Measurements from ENCODE around the gene PPP1R11. TPM values are rescaled to one million over a fixed set of nuclear protein-coding genes. Genes with fewer than 3 reads are reported as not detected.

PPP1R11 gene
- total and polyA plus RNA-seq, 2 of the 4 experiments (the other 2 are of a cell fraction): 15.6 to 46.0 TPM

DNA sequence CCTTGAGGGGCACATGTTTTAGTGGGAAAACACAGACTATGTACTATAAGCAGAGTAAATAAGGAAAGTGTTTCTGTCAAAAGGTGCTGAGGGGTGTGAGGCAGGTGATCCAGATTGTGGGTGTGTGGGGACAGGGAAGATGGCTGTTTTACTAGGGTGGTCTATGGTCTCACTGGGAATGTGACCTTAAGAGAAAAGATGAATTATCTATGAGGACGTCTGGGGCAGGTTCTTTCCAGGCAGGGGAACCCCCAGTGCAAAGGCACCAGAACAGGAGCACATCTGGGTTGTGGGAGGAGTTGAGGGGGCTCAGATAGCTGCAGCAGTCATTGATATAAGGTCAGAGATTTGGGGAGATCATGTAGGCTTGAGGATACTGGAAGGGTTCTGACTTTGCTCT lies 24.1 kb upstream of the PPP1R11 start:
- WGBS, 2 experiments (ENCODE audit: extremely low coverage in 2 of 2, insufficient read length in 1 of 2): no CpG with 5 or more reads among the region's 1 CpG
- H4K5ac ChIP-seq (ENCODE audit: low read depth, low read length): no peak overlapping the region
- H3K56ac ChIP-seq (ENCODE audit: extremely low read depth, insufficient read depth, low read length): no peak overlapping the region
- H2BK5ac ChIP-seq (ENCODE audit: low read depth, low read length, poor library complexity, severe bottlenecking): no peak overlapping the region
- H2AFZ ChIP-seq (replicated peaks; ENCODE audit: low read length, poor library complexity): no peak overlapping the region
- TF ChIP-seq NFE2L2 (IDR thresholded peaks at IDR 0.05; ENCODE audit: low read depth, low read length): no peak
- TF ChIP-seq SMC3 (IDR thresholded peaks at IDR 0.05; ENCODE audit: low read depth, low read length): no peak
- TF ChIP-seq, protein P1, sequence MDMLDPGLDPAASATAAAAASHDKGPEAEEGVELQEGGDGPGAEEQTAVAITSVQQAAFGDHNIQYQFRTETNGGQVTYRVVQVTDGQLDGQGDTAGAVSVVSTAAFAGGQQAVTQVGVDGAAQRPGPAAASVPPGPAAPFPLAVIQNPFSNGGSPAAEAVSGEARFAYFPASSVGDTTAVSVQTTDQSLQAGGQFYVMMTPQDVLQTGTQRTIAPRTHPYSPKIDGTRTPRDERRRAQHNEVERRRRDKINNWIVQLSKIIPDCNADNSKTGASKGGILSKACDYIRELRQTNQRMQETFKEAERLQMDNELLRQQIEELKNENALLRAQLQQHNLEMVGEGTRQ (IDR thresholded peaks at IDR 0.05; ENCODE audit: low read depth, low read length): no peak
- TF ChIP-seq MAFK (IDR thresholded peaks at IDR 0.05; ENCODE audit: low read depth, low read length): no peak
- no peak for TF ChIP-seq MAZ (IDR thresholded peaks at IDR 0.05; ENCODE audit: borderline replicate concordance, low read depth, low read length)
- TF ChIP-seq POLR2A (IDR thresholded peaks at IDR 0.05; ENCODE audit: low read depth, low read length): no peak
- no peak for TF ChIP-seq RFX5 (IDR thresholded peaks at IDR 0.05; ENCODE audit: low read depth, low read length)
- TF ChIP-seq CEBPB (IDR thresholded peaks at IDR 0.05; ENCODE audit: low read depth, low read length): no peak
- no peak for TF ChIP-seq BHLHE40 (IDR thresholded peaks at IDR 0.05; ENCODE audit: low read depth, low read length)
- TF ChIP-seq, protein P2, sequence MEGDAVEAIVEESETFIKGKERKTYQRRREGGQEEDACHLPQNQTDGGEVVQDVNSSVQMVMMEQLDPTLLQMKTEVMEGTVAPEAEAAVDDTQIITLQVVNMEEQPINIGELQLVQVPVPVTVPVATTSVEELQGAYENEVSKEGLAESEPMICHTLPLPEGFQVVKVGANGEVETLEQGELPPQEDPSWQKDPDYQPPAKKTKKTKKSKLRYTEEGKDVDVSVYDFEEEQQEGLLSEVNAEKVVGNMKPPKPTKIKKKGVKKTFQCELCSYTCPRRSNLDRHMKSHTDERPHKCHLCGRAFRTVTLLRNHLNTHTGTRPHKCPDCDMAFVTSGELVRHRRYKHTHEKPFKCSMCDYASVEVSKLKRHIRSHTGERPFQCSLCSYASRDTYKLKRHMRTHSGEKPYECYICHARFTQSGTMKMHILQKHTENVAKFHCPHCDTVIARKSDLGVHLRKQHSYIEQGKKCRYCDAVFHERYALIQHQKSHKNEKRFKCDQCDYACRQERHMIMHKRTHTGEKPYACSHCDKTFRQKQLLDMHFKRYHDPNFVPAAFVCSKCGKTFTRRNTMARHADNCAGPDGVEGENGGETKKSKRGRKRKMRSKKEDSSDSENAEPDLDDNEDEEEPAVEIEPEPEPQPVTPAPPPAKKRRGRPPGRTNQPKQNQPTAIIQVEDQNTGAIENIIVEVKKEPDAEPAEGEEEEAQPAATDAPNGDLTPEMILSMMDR (conservative IDR thresholded peaks at IDR 0.05; ENCODE audit: low read depth, low read length): no peak
- TF ChIP-seq RAD21 (IDR thresholded peaks at IDR 0.05; ENCODE audit: low read length): no peak
- TF ChIP-seq CHD1 (IDR thresholded peaks at IDR 0.05; ENCODE audit: low read depth, low read length): no peak
- TF ChIP-seq MXI1 (IDR thresholded peaks at IDR 0.05; ENCODE audit: borderline replicate concordance, low read depth, low read length): no peak
- TF ChIP-seq FOS (IDR thresholded peaks at IDR 0.05; ENCODE audit: low read depth, low read length): no peak
- no peak for TF ChIP-seq RCOR1 (IDR thresholded peaks at IDR 0.05; ENCODE audit: insufficient replicate concordance, low read length)
- TF ChIP-seq, protein P3, sequence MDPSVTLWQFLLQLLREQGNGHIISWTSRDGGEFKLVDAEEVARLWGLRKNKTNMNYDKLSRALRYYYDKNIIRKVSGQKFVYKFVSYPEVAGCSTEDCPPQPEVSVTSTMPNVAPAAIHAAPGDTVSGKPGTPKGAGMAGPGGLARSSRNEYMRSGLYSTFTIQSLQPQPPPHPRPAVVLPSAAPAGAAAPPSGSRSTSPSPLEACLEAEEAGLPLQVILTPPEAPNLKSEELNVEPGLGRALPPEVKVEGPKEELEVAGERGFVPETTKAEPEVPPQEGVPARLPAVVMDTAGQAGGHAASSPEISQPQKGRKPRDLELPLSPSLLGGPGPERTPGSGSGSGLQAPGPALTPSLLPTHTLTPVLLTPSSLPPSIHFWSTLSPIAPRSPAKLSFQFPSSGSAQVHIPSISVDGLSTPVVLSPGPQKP (IDR thresholded peaks at IDR 0.05; ENCODE audit: borderline replicate concordance, low read depth, low read length): no peak
- BruUV-seq (replicated peaks): no TSS peak
- H3K14ac ChIP-seq (replicated peaks; ENCODE audit: low read depth, low read length): no peak overlapping the region
- H3K4ac ChIP-seq (ENCODE audit: low read depth, low read length): no peak overlapping the region
- H2BK120ac ChIP-seq (ENCODE audit: low read depth, low read length): no peak overlapping the region
- H4K91ac ChIP-seq (ENCODE audit: insufficient read depth, low read depth, low read length): no peak overlapping the region
- no peak overlapping the region for H3K4me3 ChIP-seq (ENCODE audit: insufficient read depth, low read depth, low read length)
- H2BK20ac ChIP-seq (ENCODE audit: low read depth, low read length): no peak overlapping the region
- H3K4me1 ChIP-seq (ENCODE audit: control insufficient read depth, insufficient read depth, low read length): peaks cover 6% of the 10 kb centered on the region
- H3K27me3 ChIP-seq (ENCODE audit: control insufficient read depth, insufficient read depth, low read length): no peaks in the 10 kb centered on the region
- H3K27ac ChIP-seq (ENCODE audit: insufficient read depth, low read length): no peak overlapping the region
- no peak for DNase-seq
- ChIA-PET CTCF (no interaction called here), POLR2A (ENCODE audit: unreplicated experiment) (no interaction called here)
- no peaks in the 10 kb centered on the region; the same call in 1 of the 2 replicates for H4K20me1 ChIP-seq (ENCODE audit: insufficient read depth, low read length)
- no peak overlapping the region for H3K18ac ChIP-seq (ENCODE audit: low read depth, low read length)
- no peak overlapping the region for H2AK9ac ChIP-seq (replicated peaks; ENCODE audit: low read depth, low read length, poor library complexity)
- H3K23ac ChIP-seq (ENCODE audit: low read depth, low read length): no peak overlapping the region
- intact Hi-C loops (cut with micrococcal nuclease): no loop called here
- in situ Hi-C loops (cut with MboI; ENCODE audit: low sequenced_read_pairs): no loop called here
- H3K4me2 ChIP-seq (ENCODE audit: low read depth, low read length): no peak overlapping the region
- H4K8ac ChIP-seq (ENCODE audit: low read depth in 2 of 2, low read length in 2 of 2): no peak overlapping the region
- H3K36me3 ChIP-seq (ENCODE audit: control insufficient read depth, insufficient read depth, low read length): no peaks in the 10 kb centered on the region
- H2BK15ac ChIP-seq (ENCODE audit: low read depth, low read length): no peak overlapping the region
- no peaks in the 10 kb centered on the region for H3K9me3 ChIP-seq (ENCODE audit: control insufficient read depth, insufficient read depth, low read length)
- dilution Hi-C loops (cut with HindIII; ENCODE audit: low sequenced_read_pairs, unreplicated experiment): no loop called here
- no peak for ATAC-seq (ENCODE audit: low read depth)
- peaks cover 8% of the 10 kb centered on the region for H3K9me1 ChIP-seq (ENCODE audit: insufficient read depth, low read length)
- H3K79me1 ChIP-seq (ENCODE audit: low read depth in 1 of 2, low read length in 2 of 2): no peaks in the 10 kb centered on the region; a peak in 1 of 4 replicates
- H3K9ac ChIP-seq (ENCODE audit: low read depth, low read length): no peak overlapping the region
- no peak overlapping the region for H2AK5ac ChIP-seq (ENCODE audit: low read depth, low read length)

Data from IMR-90 (cell line).